HCT116 (cell line): ENCODE measurements around the gene SIN3B. TPM values are rescaled to one million over a fixed set of nuclear protein-coding genes. Genes with fewer than 3 reads are reported as not detected.

Experiments used
- ATAC-seq: fragments of 200-7000 bp; cut with Tn5 transposase; 2 replicates; pipeline ENCODE4 v1.9.1; 2020; ENCODE audit warnings: mild to moderate bottlenecking, moderate library complexity
- BruUV-seq: library from RNA; stranded (reverse); fragments of 400-500 nt; replicated peaks from 2 replicates; lab custom pipeline; 2021; lab: Mats Ljungman, UMichigan
- CTCF ChIA-PET: fragments of 300-600 bp; sonication (Branson Sonifier 250); formaldehyde crosslinking; loops from one replicate; lab custom pipeline; 2021; ENCODE audit warnings: antibody characterized with exemption; lab: Charles Lee
- POLR2A ChIA-PET: fragments of 300-600, 350-600 bp; sonication (Branson Sonifier 250); formaldehyde crosslinking; loops from one replicate; lab custom pipeline; 2021; ENCODE audit warnings: antibody characterized with exemption; lab: Charles Lee
- RAD21 ChIA-PET, 2 experiments: fragments of 300-600 bp; sonication (Branson Sonifier 250); formaldehyde crosslinking; loops; one replicate each; lab custom pipeline; 2023; ENCODE audit warnings: low total read pairs in 2 of 2; ENCODE audit not compliant: uncharacterized antibody in 2 of 2, unreplicated experiment in 2 of 2, low non-redundant PET in 1 of 2; lab: Charles Lee
- DNase-seq: peaks from one replicate; pipeline ENCODE4 v3.0.0-alpha.2; 2010; ENCODE audit warnings: low read depth, low spot score
- H2AFZ ChIP-seq: fragments of 200-600 bp; shearing (Covaris generic), sonication (generic); 2 replicates; pipeline ENCODE4 v1.6.1; 2017; ENCODE audit warnings: low read depth, mixed run types, mixed read lengths, antibody characterized with exemption, low read length; ENCODE audit not compliant: poor library complexity, severe bottlenecking
- H3K27ac ChIP-seq: 2 replicates; pipeline ENCODE4 v1.5.1; 2012; ENCODE audit warnings: low read depth, low read length
- H3K27me3 ChIP-seq: fragments of 200-600 bp; sonication (generic); 2 replicates; pipeline ENCODE4 v1.6.1; 2016; ENCODE audit warnings: mixed run types, low read length, mixed read lengths; ENCODE audit not compliant: insufficient read depth
- H3K36me3 ChIP-seq, 2 experiments: fragments of 200-500 bp in 1 of 2; fragments of 200-600 bp in 1 of 2; sonication (Bioruptor generic) in 1 of 2; sonication (generic) in 1 of 2; 2 replicates each; pipeline versions ENCODE4 v1.5.1 to v1.6.1; 2014 to 2016; ENCODE audit warnings: low read length in 2 of 2, inconsistent platforms in 1 of 2, mixed read lengths in 1 of 2, mixed run types in 1 of 2; ENCODE audit not compliant: insufficient read depth in 2 of 2, control insufficient read depth in 1 of 2
- H3K4me1 ChIP-seq, 2 experiments: fragments of 200-600 bp in 1 of 2; sonication (generic) in 1 of 2; 2 replicates each; pipeline versions ENCODE4 v1.5.1 to v1.6.1; 2012 to 2017; ENCODE audit warnings: low read length in 2 of 2, inconsistent platforms in 1 of 2, mild to moderate bottlenecking in 1 of 2, mixed read lengths in 1 of 2, mixed run types in 1 of 2, moderate library complexity in 1 of 2; ENCODE audit not compliant: insufficient read depth in 2 of 2, control insufficient read depth in 1 of 2
- H3K4me2 ChIP-seq: fragments of 200-600 bp; sonication (generic); 2 replicates; pipeline ENCODE4 v1.6.1; 2017; ENCODE audit warnings: mixed run types, low read length, mixed read lengths
- H3K4me3 ChIP-seq, 2 experiments: fragments of 200-600 bp in 1 of 2; sonication (generic) in 1 of 2; replicated peaks in 1 of 2; 2 replicates each; pipeline ENCODE4 v1.5.1; 2011 to 2016; ENCODE audit warnings: low read length in 2 of 2, control low read depth in 1 of 2, low read depth in 1 of 2, mild to moderate bottlenecking in 1 of 2, mixed read lengths in 1 of 2, mixed run types in 1 of 2
- H3K79me2 ChIP-seq: fragments of 200-600 bp; sonication (generic); 2 replicates; pipeline ENCODE4 v1.6.1; 2017; ENCODE audit warnings: mild to moderate bottlenecking, mixed run types, low read length, moderate library complexity, mixed read lengths; ENCODE audit not compliant: insufficient read depth
- H3K9ac ChIP-seq: fragments of 200-600 bp; sonication (generic); 2 replicates; pipeline ENCODE4 v1.6.1; 2016; ENCODE audit warnings: low read length, mixed read lengths
- H3K9me2 ChIP-seq: fragments of 200-600 bp; sonication (generic), shearing (Covaris generic); 2 replicates; pipeline ENCODE4 v1.6.1; 2017; ENCODE audit warnings: mixed run types, mild to moderate bottlenecking, moderate library complexity; ENCODE audit not compliant: insufficient read depth
- H3K9me3 ChIP-seq, 2 experiments: fragments of 200-500 bp in 1 of 2; fragments of 200-600 bp in 1 of 2; sonication (Bioruptor generic) in 1 of 2; sonication (generic) in 1 of 2; 2 replicates each; pipeline ENCODE4 v1.6.1; 2014 to 2017; ENCODE audit warnings: low read length in 2 of 2, mixed read lengths in 2 of 2, inconsistent platforms in 1 of 2, low read depth in 1 of 2, mild to moderate bottlenecking in 1 of 2, mixed run types in 1 of 2, moderate library complexity in 1 of 2; ENCODE audit not compliant: control insufficient read depth in 1 of 2, insufficient read depth in 1 of 2
- H4K20me1 ChIP-seq: fragments of 200-600 bp; sonication (generic), shearing (Covaris generic); 2 replicates; pipeline ENCODE4 v1.6.1; 2017; ENCODE audit warnings: mixed run types, mild to moderate bottlenecking, moderate library complexity; ENCODE audit not compliant: insufficient read depth
- CBX3 ChIP-seq: IDR thresholded peaks from 2 replicates; pipeline ENCODE4 v1.6.1; 2012; ENCODE audit warnings: low read depth
- EGR1 ChIP-seq: IDR thresholded peaks from 2 replicates; pipeline ENCODE4 v1.6.1; 2012; ENCODE audit warnings: low read depth
- ELF1 ChIP-seq: IDR thresholded peaks from 2 replicates; pipeline ENCODE4 v1.6.1; 2012; ENCODE audit warnings: low read depth, borderline replicate concordance
- EZH2phosphoT487 ChIP-seq: fragments of 200-600 bp; IDR thresholded peaks from 2 replicates; pipeline ENCODE4 v1.6.1; 2018; ENCODE audit warnings: antibody characterized with exemption, borderline replicate concordance
- FOSL1 ChIP-seq: IDR thresholded peaks from 2 replicates; pipeline ENCODE4 v1.6.1; 2012; ENCODE audit warnings: low read depth
- JUND ChIP-seq: IDR thresholded peaks from 2 replicates; pipeline ENCODE4 v1.6.1; 2012
- SP1 ChIP-seq: IDR thresholded peaks from 2 replicates; pipeline ENCODE4 v1.6.1; 2012; ENCODE audit warnings: low read depth
- ZFX ChIP-seq: fragments of 450-650 bp; IDR thresholded peaks from 2 replicates; pipeline ENCODE4 v1.6.1; 2017
- intact Hi-C: fragments of 100-400 bp; cut with micrococcal nuclease; formaldehyde crosslinking; loops from 2 replicates; pipeline ENCODE4 v1.10.0; 2022
- total RNA-seq: library from RNA; stranded (reverse); gene quantifications from one replicate; pipeline ENCODE4 v1.2.1, GENCODE V29; 2021; ENCODE audit not compliant: unreplicated experiment
- TF ChIP-seq, protein P1 (sequence below), 3 experiments: fragments of 200-600 bp in 1 of 3; sonication (generic) in 1 of 3; IDR thresholded peaks in 2 of 3; conservative IDR thresholded peaks in 1 of 3; 2 replicates each; pipeline ENCODE4 v1.5.1; 2012 to 2017; ENCODE audit warnings: low read depth in 2 of 3, low read length in 2 of 3, antibody characterized with exemption in 1 of 3, borderline replicate concordance in 1 of 3, control low read depth in 1 of 3, mild to moderate bottlenecking in 1 of 3, mixed read lengths in 1 of 3, mixed run types in 1 of 3, moderate library complexity in 1 of 3; ENCODE audit not compliant: insufficient read depth in 1 of 3
- TF ChIP-seq, protein P2 (sequence below): IDR thresholded peaks from 2 replicates; pipeline ENCODE4 v1.6.1; 2012; ENCODE audit warnings: low read depth

Gene SIN3B
- total RNA-seq, 1 experiment from 2014 or later: 59.9 TPM

DNA sequence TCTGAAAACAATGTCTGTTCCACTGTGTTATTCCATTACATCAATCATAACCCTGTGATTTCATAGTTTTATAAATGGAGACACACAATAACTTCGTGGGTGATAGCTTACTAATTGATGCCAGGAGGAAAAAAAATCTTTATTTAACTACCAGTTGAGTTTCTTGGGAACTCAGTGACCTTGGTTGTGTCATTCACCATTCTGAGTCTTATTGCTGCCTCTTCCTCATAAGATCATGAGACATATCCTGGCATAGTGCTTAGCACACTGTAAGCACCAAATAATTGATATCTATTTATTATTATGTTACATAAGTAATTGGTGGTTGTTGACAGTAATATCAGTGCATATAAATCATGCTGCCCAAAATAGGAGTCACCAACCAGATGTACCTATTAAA, 39.1 kb upstream of the SIN3B start:
- ATAC-seq (no peak), DNase-seq (no peak)
- Histone ChIP-seq H3K27ac (no peak overlapping the region), H3K9ac (no peak overlapping the region), H2AFZ (no peak overlapping the region), H3K36me3 (no peaks in the 10 kb centered on the region), H3K9me3 (peaks cover 9 to 16% of the 10 kb centered on the region in 2 experiments; a peak in 3 of 4 replicates), H3K27me3 (no peaks in the 10 kb centered on the region), H3K4me2 (no peak overlapping the region), H3K9me2 (no peaks in the 10 kb centered on the region), H3K4me1 (no peaks in the 10 kb centered on the region), H4K20me1 (no peaks in the 10 kb centered on the region), H3K79me2 (no peaks in the 10 kb centered on the region), H3K4me3 (no peak overlapping the region)
- TF ChIP-seq EZH2phosphoT487 (no peak), JUND (no peak), FOSL1 (no peak), CBX3 (no peak), ZFX (no peak), SP1 (no peak), ELF1 (no peak), EGR1 (no peak)
- TF ChIP-seq, protein P1, sequence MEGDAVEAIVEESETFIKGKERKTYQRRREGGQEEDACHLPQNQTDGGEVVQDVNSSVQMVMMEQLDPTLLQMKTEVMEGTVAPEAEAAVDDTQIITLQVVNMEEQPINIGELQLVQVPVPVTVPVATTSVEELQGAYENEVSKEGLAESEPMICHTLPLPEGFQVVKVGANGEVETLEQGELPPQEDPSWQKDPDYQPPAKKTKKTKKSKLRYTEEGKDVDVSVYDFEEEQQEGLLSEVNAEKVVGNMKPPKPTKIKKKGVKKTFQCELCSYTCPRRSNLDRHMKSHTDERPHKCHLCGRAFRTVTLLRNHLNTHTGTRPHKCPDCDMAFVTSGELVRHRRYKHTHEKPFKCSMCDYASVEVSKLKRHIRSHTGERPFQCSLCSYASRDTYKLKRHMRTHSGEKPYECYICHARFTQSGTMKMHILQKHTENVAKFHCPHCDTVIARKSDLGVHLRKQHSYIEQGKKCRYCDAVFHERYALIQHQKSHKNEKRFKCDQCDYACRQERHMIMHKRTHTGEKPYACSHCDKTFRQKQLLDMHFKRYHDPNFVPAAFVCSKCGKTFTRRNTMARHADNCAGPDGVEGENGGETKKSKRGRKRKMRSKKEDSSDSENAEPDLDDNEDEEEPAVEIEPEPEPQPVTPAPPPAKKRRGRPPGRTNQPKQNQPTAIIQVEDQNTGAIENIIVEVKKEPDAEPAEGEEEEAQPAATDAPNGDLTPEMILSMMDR (IDR thresholded peaks at IDR 0.05 in 2 of 3, conservative IDR thresholded peaks at IDR 0.05 in 1 of 3; ENCODE audit: borderline replicate concordance in 1 of 3, insufficient read depth in 1 of 3, low read depth in 2 of 3, low read length in 2 of 3): no peak
- TF ChIP-seq, protein P2, sequence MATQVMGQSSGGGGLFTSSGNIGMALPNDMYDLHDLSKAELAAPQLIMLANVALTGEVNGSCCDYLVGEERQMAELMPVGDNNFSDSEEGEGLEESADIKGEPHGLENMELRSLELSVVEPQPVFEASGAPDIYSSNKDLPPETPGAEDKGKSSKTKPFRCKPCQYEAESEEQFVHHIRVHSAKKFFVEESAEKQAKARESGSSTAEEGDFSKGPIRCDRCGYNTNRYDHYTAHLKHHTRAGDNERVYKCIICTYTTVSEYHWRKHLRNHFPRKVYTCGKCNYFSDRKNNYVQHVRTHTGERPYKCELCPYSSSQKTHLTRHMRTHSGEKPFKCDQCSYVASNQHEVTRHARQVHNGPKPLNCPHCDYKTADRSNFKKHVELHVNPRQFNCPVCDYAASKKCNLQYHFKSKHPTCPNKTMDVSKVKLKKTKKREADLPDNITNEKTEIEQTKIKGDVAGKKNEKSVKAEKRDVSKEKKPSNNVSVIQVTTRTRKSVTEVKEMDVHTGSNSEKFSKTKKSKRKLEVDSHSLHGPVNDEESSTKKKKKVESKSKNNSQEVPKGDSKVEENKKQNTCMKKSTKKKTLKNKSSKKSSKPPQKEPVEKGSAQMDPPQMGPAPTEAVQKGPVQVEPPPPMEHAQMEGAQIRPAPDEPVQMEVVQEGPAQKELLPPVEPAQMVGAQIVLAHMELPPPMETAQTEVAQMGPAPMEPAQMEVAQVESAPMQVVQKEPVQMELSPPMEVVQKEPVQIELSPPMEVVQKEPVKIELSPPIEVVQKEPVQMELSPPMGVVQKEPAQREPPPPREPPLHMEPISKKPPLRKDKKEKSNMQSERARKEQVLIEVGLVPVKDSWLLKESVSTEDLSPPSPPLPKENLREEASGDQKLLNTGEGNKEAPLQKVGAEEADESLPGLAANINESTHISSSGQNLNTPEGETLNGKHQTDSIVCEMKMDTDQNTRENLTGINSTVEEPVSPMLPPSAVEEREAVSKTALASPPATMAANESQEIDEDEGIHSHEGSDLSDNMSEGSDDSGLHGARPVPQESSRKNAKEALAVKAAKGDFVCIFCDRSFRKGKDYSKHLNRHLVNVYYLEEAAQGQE: no peak
- ChIA-PET RAD21 (no interaction called here), CTCF (no interaction called here), POLR2A (no interaction called here)
- intact Hi-C loops: no loop called here
- no TSS peak for BruUV-seq
